ENCODE measurements around the gene SDF4. TPM values are rescaled to one million over a fixed set of nuclear protein-coding genes. Genes with fewer than 3 reads are reported as not detected.

Gene SDF4
- total and polyA plus RNA-seq, 2 of the 13 experiments (the other 11 are each of a cell fraction or from before 2014, with no cell fraction given): 80.8 to 107 TPM

GRCh38 chr1:1231400-1232207 lies at the start of gene SDF4 (continued):
- TF ChIP-seq SATB2 (CRISPR knock-in tag; IDR thresholded peaks at IDR 0.05) (no peak), CHCHD3 (CRISPR knock-in tag; IDR thresholded peaks at IDR 0.05) (no peak), ZFP36L1 (CRISPR knock-in tag; IDR thresholded peaks at IDR 0.05) (no peak), CSRNP1 (CRISPR knock-in tag; IDR thresholded peaks at IDR 0.05) (no peak; the same call in none of the 2 replicates), TRIM24 (CRISPR knock-in tag; IDR thresholded peaks at IDR 0.05) (no peak), ZXDC (CRISPR knock-in tag; IDR thresholded peaks at IDR 0.05) (no peak), FIP1L1 (IDR thresholded peaks at IDR 0.05; ENCODE audit: borderline replicate concordance, insufficient read depth, low read depth, low read length) (no peak), ZNF563 (CRISPR knock-in tag; IDR thresholded peaks at IDR 0.05) (peak; percentile 76), ZSCAN9 (CRISPR knock-in tag; IDR thresholded peaks at IDR 0.05; ENCODE audit: borderline replicate concordance) (no peak), STAG1 (CRISPR knock-in tag; IDR thresholded peaks at IDR 0.05) (0 out of 2 replicates have a peak, but pooled peaks have one; percentile 1), TEAD2 (CRISPR knock-in tag; IDR thresholded peaks at IDR 0.05) (no peak), FOXA3 (CRISPR knock-in tag; IDR thresholded peaks at IDR 0.05) (0 out of 2 replicates have a peak, but pooled peaks have one; percentile 32), JUND (CRISPR knock-in tag; IDR thresholded peaks at IDR 0.05) (peak; percentile 40; the same call in 1 of the 2 replicates), ZNF687 (CRISPR knock-in tag; IDR thresholded peaks at IDR 0.05) (peak; percentile 90), TMF1 (CRISPR knock-in tag; IDR thresholded peaks at IDR 0.05; ENCODE audit: low read depth) (peak; percentile 60; the same call in 1 of the 2 replicates), AGO2 (optimal IDR thresholded peaks at IDR 0.05; ENCODE audit: low read depth, low read length) (peak; percentile 95), REXO4 (CRISPR knock-in tag; IDR thresholded peaks at IDR 0.05; ENCODE audit: borderline replicate concordance) (no peak), SP1 (IDR thresholded peaks at IDR 0.05) (no peak), SP1 (CRISPR knock-in tag; IDR thresholded peaks at IDR 0.05) (peak; percentile 61; the same call in 1 of the 2 replicates)
- TF ChIP-seq, protein P1, sequence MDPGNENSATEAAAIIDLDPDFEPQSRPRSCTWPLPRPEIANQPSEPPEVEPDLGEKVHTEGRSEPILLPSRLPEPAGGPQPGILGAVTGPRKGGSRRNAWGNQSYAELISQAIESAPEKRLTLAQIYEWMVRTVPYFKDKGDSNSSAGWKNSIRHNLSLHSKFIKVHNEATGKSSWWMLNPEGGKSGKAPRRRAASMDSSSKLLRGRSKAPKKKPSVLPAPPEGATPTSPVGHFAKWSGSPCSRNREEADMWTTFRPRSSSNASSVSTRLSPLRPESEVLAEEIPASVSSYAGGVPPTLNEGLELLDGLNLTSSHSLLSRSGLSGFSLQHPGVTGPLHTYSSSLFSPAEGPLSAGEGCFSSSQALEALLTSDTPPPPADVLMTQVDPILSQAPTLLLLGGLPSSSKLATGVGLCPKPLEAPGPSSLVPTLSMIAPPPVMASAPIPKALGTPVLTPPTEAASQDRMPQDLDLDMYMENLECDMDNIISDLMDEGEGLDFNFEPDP (CRISPR knock-in tag; conservative IDR thresholded peaks at IDR 0.05): no peak
